Thyroid gland (tissue), 4 donors: Measurements from ENCODE around the gene NCKAP5. TPM values are rescaled to one million over a fixed set of nuclear protein-coding genes. Genes with fewer than 3 reads are reported as not detected.

ENCODE experiments used
- DNase-seq, 2 donors: peaks; one replicate each; pipeline ENCODE4 v3.0.0-alpha.2; 2019
- H3K27ac ChIP-seq, 3 donors: fragments of 200-600 bp; sonication (generic); 1 replicate in 2 of 3; 2 replicates in 1 of 3; pipeline ENCODE4 v1.5.1; 2016 to 2019; ENCODE audit warnings: mild to moderate bottlenecking in 1 of 3, moderate library complexity in 1 of 3
- H3K27me3 ChIP-seq: fragments of 200-600 bp; sonication (generic); one replicate; pipeline ENCODE4 v1.5.1; 2019
- H3K36me3 ChIP-seq, 2 donors: fragments of 200-600 bp; sonication (generic); one replicate each; pipeline ENCODE4 v1.5.1; 2016 to 2019
- H3K4me1 ChIP-seq, 2 donors: fragments of 200-600 bp; sonication (generic); one replicate each; pipeline ENCODE4 v1.5.1; 2017 to 2019
- H3K4me3 ChIP-seq, 3 donors: fragments of 200-600 bp; sonication (generic); replicated peaks in 1 of 3; 1 replicate in 2 of 3; 2 replicates in 1 of 3; pipeline ENCODE4 v1.5.1; 2016; ENCODE audit warnings: mild to moderate bottlenecking in 1 of 3
- H3K9me3 ChIP-seq: fragments of 200-600 bp; sonication (generic); one replicate; pipeline ENCODE4 v1.5.1; 2017
- POLR2A ChIP-seq, 2 donors: fragments of 450-650 bp; IDR thresholded peaks; one replicate each; pipeline ENCODE4 v1.6.1; 2017; ENCODE audit warnings: antibody characterized with exemption in 2 of 2, mild to moderate bottlenecking in 2 of 2, moderate library complexity in 1 of 2
- WGBS, 2 donors: methylation state at CpG; one replicate each; pipeline ENCODE4 v1.1.5; 2017; 5-methylcytosine and 5-hydroxymethylcytosine counted together
- intact Hi-C: fragments of 100-400 bp; cut with DNase I; formaldehyde crosslinking; loops from one replicate; pipeline ENCODE4 v1.15.1; 2023
- total RNA-seq, 4 donors: library from RNA; depleted of rRNA; stranded (reverse); fragments of >200 nt; gene quantifications; one replicate each; pipeline ENCODE4 v1.2.3, GENCODE V29; 2016
- TF ChIP-seq, protein P1 (sequence below), 6 experiments: fragments of 200-600 bp in 3 of 6; fragments of 450-650 bp in 3 of 6; sonication (generic) in 3 of 6; IDR thresholded peaks; one replicate each; pipeline ENCODE4 v1.5.1; 2016 to 2019; ENCODE audit warnings: antibody characterized with exemption in 6 of 6, mild to moderate bottlenecking in 2 of 6, inconsistent platforms in 1 of 6, moderate library complexity in 1 of 6

The NCKAP5 gene
- total RNA-seq, 4 donors from 2014 or later = 0.45 to 1.2 (median 0.76) TPM

DNA sequence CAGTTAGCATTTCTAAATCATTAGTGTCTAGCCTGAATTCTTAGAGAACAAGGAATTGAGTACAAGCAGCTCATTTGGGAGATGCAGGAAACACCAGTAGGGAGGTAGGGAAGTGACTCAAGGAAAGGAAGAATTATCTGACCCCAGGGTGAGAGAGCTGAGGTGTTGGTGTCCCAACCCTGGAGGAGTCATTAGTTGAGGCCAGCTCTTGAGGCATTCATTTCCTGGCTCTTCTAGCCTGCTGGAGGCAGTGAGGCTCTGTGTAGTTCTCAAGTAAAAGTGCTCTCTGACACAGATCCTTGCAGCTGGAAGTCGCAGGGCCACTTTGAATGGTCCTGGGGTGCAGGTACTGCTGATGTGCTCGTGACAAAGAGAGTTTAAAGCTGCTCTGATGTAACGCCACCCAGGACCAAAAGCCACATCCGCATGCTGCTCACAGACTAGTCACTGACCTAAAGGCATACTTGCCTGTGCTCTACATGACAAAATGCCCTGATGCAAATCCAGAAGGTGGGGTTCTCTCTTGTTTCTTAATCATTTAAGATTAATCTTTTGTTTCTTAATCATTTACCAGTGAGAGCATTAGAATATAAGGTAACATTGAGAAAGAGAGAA lies 598.8 kb downstream of the NCKAP5 start:
- WGBS, 2 donors = 84 to 88% methylated on average over 4 of the region's 4 CpGs
- Histone ChIP-seq H3K36me3 (no peaks in the 10 kb centered on the region), H3K9me3 (no peaks in the 10 kb centered on the region), H3K27me3 (no peaks in the 10 kb centered on the region), H3K4me1 (no peaks in the 10 kb centered on the region), H3K27ac (no peak overlapping the region), H3K4me3 (no peak overlapping the region)
- no peak for TF ChIP-seq POLR2A (IDR thresholded peaks at IDR 0.05)
- TF ChIP-seq, protein P1, sequence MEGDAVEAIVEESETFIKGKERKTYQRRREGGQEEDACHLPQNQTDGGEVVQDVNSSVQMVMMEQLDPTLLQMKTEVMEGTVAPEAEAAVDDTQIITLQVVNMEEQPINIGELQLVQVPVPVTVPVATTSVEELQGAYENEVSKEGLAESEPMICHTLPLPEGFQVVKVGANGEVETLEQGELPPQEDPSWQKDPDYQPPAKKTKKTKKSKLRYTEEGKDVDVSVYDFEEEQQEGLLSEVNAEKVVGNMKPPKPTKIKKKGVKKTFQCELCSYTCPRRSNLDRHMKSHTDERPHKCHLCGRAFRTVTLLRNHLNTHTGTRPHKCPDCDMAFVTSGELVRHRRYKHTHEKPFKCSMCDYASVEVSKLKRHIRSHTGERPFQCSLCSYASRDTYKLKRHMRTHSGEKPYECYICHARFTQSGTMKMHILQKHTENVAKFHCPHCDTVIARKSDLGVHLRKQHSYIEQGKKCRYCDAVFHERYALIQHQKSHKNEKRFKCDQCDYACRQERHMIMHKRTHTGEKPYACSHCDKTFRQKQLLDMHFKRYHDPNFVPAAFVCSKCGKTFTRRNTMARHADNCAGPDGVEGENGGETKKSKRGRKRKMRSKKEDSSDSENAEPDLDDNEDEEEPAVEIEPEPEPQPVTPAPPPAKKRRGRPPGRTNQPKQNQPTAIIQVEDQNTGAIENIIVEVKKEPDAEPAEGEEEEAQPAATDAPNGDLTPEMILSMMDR (IDR thresholded peaks at IDR 0.05) = no peak
- intact Hi-C loops = no loop called here
- DNase-seq = no peak

DNA sequence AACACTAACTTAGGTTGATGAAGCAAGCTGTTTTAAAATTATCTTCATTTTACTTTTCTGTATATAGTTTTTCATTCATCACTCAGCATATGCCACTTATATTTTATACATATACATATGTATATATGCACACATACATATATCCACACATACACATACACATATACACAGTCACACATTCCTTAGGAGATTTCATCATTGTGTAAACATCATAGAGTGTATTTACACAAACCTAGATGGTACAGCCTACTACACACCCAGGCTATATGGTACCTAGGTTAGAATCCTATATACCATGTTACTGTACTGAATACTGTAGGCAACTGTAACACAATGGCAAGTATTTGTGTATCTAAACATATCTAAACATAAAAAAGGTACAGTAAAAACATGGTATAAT lies 602.8 kb downstream of the NCKAP5 start:
- Histone ChIP-seq H3K4me1 (no peaks in the 10 kb centered on the region), H3K4me3 (no peak overlapping the region), H3K27ac (no peak overlapping the region), H3K27me3 (no peaks in the 10 kb centered on the region), H3K36me3 (no peaks in the 10 kb centered on the region), H3K9me3 (no peaks in the 10 kb centered on the region)
- intact Hi-C loops = no loop called here
- TF ChIP-seq, protein P1 (IDR thresholded peaks at IDR 0.05) = no peak
- no peak for TF ChIP-seq POLR2A (IDR thresholded peaks at IDR 0.05)
- no peak for DNase-seq

DNA sequence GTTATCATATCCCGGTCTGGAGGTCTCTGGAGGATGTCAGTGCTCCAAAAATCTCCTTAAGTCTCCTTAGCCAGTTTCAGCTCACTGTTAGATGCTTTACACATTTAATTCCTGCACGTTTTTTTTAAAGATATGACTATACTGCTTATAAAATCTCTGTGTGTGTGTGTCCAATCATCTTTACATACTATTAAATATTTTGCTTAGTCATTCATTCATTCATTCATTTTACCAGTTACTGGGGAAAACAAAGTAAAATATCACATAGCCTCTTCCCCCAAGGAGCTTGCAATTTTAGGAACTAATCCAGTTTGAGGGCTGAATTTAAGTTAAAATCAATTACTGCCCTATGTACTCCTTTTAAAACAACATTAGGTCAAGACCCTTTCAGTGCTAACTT lies 605.1 kb downstream of the NCKAP5 start:
- Histone ChIP-seq H3K9me3 (no peaks in the 10 kb centered on the region), H3K36me3 (no peaks in the 10 kb centered on the region), H3K27me3 (no peaks in the 10 kb centered on the region), H3K4me1 (no peaks in the 10 kb centered on the region), H3K4me3 (no peak overlapping the region), H3K27ac (no peak overlapping the region)
- DNase-seq = no peak
- intact Hi-C loops = no loop called here
- 65 to 70% methylated on average over 2 of the region's 2 CpGs for WGBS, 2 donors
- TF ChIP-seq, protein P1 (IDR thresholded peaks at IDR 0.05) = no peak
- TF ChIP-seq POLR2A (IDR thresholded peaks at IDR 0.05) = no peak

DNA sequence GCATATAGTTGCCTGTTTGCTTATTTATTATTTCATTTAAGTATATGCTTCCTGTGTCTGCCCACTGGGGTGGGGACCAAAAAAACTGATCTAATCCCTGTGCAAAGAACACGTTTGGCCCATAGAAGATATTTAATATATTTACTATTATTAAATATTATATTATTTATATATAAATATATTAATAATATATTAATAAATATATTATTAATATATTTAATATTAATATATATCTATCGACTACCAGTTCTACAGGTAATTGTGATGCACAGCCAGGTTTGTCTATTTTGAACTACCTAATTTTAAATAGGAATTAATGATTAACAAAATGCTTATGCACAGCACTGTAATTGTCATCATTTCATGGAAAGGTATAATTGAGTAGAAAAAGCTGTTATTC lies 609.4 kb downstream of the NCKAP5 start:
- Histone ChIP-seq H3K9me3 (no peaks in the 10 kb centered on the region), H3K4me3 (no peak overlapping the region), H3K4me1 (no peaks in the 10 kb centered on the region), H3K36me3 (no peaks in the 10 kb centered on the region), H3K27ac (no peak overlapping the region), H3K27me3 (no peaks in the 10 kb centered on the region)
- TF ChIP-seq POLR2A (IDR thresholded peaks at IDR 0.05) = no peak
- TF ChIP-seq, protein P1 (IDR thresholded peaks at IDR 0.05) = no peak
- intact Hi-C loops = no loop called here
- DNase-seq = no peak
- WGBS, 2 donors = 87 to 91% methylated on average over 2 of the region's 2 CpGs

DNA sequence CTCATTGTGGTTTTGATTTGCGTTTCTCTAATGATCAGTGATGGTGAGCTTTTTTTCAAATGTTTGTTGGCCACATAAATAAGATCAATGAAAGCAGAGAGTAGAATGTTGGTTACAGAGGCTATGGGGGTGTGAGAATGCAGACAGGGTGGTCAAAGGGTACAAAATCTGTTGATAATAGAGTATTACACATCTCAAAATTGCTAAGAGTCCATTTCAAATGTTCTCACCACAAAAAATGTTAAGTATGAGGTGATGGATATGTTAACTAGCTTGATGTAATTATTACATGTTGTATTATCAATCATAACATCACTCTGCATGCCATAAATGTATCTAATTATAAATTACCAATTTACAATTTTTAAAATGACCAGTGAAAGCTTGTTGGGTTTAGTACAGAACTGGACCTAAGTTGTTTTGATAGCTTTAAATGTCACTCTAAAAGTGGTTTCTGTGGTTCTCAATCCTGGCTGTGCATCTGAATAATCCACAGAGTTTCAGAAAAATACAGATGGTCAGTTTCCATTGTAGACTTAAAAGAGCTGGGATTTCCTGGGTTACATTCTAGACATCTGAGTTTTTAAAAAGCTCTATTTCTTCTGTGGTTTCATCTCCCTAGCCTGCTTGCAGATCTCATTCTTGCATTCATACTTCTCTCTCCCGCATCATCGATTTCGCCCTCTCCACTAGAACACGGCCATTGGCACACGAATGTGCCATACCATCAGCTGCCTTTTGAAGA lies 612.2 kb downstream of the NCKAP5 start:
- H3K36me3 ChIP-seq = no peaks in the 10 kb centered on the region
- H3K9me3 ChIP-seq = no peaks in the 10 kb centered on the region
- TF ChIP-seq, protein P1 (IDR thresholded peaks at IDR 0.05) = no peak
- no peak for TF ChIP-seq POLR2A (IDR thresholded peaks at IDR 0.05)
- intact Hi-C loops = no loop called here
- H3K27me3 ChIP-seq = no peaks in the 10 kb centered on the region
- DNase-seq = no peak
- WGBS, 2 donors = 85 to 94% methylated on average over 6 of the region's 6 CpGs
- H3K4me1 ChIP-seq = no peaks in the 10 kb centered on the region
- H3K4me3 ChIP-seq = no peak overlapping the region
- H3K27ac ChIP-seq = no peak overlapping the region
